Right atrium auricular region (tissue), 2 donors: Measurements from ENCODE around the gene ANKRD6. TPM values are rescaled to one million over a fixed set of nuclear protein-coding genes. Genes with fewer than 3 reads are reported as not detected.

Experiments used
- DNase-seq: peaks from one replicate; pipeline ENCODE4 v3.0.0-alpha.2; 2019; ENCODE audit warnings: low spot score
- H3K27ac ChIP-seq, 2 donors: fragments of 200-600 bp; sonication (generic); 1 replicate in 1 of 2; 2 replicates in 1 of 2; pipeline ENCODE4 v1.5.1; 2016 to 2019
- H3K27me3 ChIP-seq, 2 donors: fragments of 200-600 bp; sonication (generic); one replicate each; pipeline versions ENCODE4 v1.5.1 to v1.6.0; 2017 to 2019
- H3K36me3 ChIP-seq: fragments of 200-600 bp; sonication (generic); one replicate; pipeline ENCODE4 v1.5.1; 2016
- H3K4me1 ChIP-seq, 2 donors: fragments of 200-600 bp; sonication (generic); one replicate each; pipeline versions ENCODE4 v1.5.1 to v1.6.0; 2017 to 2019
- H3K4me3 ChIP-seq, 2 donors: fragments of 200-600 bp; sonication (generic); 1 replicate in 1 of 2; 2 replicates in 1 of 2; pipeline ENCODE4 v1.5.1; 2017 to 2019; ENCODE audit warnings: mild to moderate bottlenecking in 1 of 2, moderate library complexity in 1 of 2
- H3K9me3 ChIP-seq, 2 donors: fragments of 200-600 bp; sonication (generic); one replicate each; pipeline ENCODE4 v1.5.1; 2019
- total RNA-seq, 2 donors: library from RNA; depleted of rRNA; stranded (reverse); fragments of >200 nt; gene quantifications; one replicate each; pipeline ENCODE4 v1.1.0, GENCODE V29; 2016
- TF ChIP-seq, protein P1 (sequence below), 2 donors: fragments of 200-600 bp; sonication (generic); IDR thresholded peaks; one replicate each; pipeline ENCODE4 v1.5.1; 2019; ENCODE audit warnings: antibody characterized with exemption in 2 of 2

ANKRD6 gene
- total RNA-seq, 2 donors from 2014 or later = 9.2 to 12.3 TPM

DNA sequence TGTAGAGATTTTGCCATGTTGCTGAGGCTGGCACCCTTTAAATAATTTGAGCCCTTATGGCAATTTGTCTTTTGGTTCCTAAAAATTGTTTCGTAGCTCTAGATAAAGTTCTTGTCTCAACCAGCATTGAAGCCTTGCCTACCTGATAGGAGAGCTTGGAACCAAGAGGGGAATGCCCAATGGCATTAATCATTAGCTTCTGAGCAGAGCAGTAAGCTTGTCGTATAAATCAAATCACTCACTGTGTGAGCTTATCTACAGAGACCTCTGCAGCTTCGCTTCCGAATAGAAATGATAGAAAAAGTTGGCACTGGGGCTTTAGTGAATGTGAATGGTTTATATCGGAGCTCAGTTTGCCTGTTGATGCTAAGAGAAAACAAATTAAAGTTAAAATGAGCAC lies 10.7 kb downstream of the ANKRD6 start:
- Histone ChIP-seq H3K27ac (no peak overlapping the region), H3K27me3 (no peaks in the 10 kb centered on the region), H3K4me3 (no peak overlapping the region), H3K9me3 (no peaks in the 10 kb centered on the region), H3K36me3 (no peaks in the 10 kb centered on the region), H3K4me1 (no peaks in the 10 kb centered on the region)
- TF ChIP-seq, protein P1, sequence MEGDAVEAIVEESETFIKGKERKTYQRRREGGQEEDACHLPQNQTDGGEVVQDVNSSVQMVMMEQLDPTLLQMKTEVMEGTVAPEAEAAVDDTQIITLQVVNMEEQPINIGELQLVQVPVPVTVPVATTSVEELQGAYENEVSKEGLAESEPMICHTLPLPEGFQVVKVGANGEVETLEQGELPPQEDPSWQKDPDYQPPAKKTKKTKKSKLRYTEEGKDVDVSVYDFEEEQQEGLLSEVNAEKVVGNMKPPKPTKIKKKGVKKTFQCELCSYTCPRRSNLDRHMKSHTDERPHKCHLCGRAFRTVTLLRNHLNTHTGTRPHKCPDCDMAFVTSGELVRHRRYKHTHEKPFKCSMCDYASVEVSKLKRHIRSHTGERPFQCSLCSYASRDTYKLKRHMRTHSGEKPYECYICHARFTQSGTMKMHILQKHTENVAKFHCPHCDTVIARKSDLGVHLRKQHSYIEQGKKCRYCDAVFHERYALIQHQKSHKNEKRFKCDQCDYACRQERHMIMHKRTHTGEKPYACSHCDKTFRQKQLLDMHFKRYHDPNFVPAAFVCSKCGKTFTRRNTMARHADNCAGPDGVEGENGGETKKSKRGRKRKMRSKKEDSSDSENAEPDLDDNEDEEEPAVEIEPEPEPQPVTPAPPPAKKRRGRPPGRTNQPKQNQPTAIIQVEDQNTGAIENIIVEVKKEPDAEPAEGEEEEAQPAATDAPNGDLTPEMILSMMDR (IDR thresholded peaks at IDR 0.05) = no peak
- no peak for DNase-seq

DNA sequence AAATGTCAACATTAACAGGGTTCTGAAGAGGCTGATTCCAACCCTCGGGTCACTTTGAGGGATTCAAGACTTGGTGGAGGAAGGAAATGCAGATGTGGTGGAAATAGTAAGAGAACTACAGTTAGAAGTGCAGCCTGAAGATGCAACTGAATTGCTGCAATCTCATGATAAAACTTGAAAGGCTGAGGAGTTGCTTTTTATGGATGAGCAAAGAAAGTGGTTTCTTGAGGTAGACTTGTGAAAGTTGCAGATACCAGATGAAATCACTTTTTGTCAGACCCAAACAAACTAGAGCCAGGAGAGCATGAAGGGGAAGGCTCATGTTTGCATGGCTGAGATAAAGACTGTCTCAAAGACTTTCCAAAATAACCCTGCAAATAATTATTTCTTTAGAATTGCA lies 16.2 kb downstream of the ANKRD6 start:
- TF ChIP-seq, protein P1 (IDR thresholded peaks at IDR 0.05) = no peak
- Histone ChIP-seq H3K27me3 (no peaks in the 10 kb centered on the region), H3K4me3 (no peak overlapping the region), H3K9me3 (no peaks in the 10 kb centered on the region), H3K4me1 (no peaks in the 10 kb centered on the region), H3K27ac (no peak overlapping the region), H3K36me3 (no peaks in the 10 kb centered on the region)
- no peak for DNase-seq

DNA sequence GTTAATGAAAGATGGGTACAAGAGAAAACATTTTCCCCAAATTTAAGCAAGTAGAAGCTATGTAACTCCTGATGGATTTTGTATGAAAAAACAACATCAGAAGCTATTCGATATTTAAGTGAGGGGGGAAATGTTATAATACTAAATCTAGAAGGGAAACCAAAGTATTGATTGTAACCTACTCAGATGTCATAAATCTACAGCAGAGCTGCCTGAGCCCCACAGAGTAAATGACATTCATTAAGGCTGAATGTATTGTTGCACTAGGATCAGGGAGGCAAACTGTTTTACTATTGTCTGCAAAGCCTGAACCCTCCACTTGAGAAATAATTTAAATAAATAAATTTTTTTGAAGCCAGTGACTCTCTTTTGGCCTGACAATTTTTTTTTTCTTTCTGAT lies 19.3 kb downstream of the ANKRD6 start:
- H3K4me3 ChIP-seq = no peak overlapping the region
- no peaks in the 10 kb centered on the region for H3K27me3 ChIP-seq
- no peaks in the 10 kb centered on the region for H3K36me3 ChIP-seq
- H3K9me3 ChIP-seq = no peaks in the 10 kb centered on the region
- H3K4me1 ChIP-seq = no peaks in the 10 kb centered on the region
- H3K27ac ChIP-seq = no peak overlapping the region
- DNase-seq = no peak
- TF ChIP-seq, protein P1 (IDR thresholded peaks at IDR 0.05) = no peak

DNA sequence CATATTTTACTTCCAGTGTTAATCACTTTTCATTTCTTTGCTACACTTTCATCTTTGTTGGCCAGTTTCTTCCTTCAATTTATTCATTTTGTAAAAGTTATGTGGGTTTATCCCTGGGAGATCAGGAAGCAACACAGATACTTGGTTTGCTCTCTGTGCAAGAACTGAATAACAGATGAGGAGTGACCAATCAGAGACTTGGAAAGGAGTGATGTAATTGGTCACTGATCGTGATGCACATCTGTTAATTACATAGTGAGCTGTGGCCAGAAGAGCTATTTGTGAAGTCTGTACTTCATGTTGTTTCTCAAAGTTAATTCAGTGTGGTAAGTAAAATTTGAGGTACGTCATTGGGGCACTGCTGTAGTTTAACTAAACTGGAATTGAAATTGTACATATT lies 21.3 kb downstream of the ANKRD6 start:
- no peak for DNase-seq
- Histone ChIP-seq H3K27me3 (no peaks in the 10 kb centered on the region), H3K36me3 (no peaks in the 10 kb centered on the region), H3K27ac (no peak overlapping the region), H3K9me3 (no peaks in the 10 kb centered on the region), H3K4me1 (no peaks in the 10 kb centered on the region), H3K4me3 (no peak overlapping the region)
- TF ChIP-seq, protein P1 (IDR thresholded peaks at IDR 0.05) = no peak

DNA sequence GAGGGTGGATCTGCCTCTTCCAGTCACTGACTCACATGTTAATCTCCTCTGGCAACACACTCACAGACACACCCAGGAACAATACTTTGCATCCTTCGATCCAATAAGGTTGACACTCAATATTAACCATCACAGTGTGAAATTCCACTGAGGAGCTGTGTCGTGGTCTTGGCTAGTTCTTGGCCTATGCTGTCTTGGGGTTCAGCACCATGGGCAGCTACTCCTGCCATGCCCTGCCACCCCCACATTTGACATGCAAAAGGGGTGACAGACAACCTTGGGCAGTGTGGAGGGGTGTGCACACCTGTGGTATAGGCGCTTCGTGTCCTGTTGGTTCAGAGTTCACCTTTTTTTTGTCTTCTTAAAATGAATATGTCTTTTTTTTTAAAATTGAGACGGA lies 25.8 kb downstream of the ANKRD6 start:
- H3K4me1 ChIP-seq = no peaks in the 10 kb centered on the region
- no peaks in the 10 kb centered on the region for H3K9me3 ChIP-seq
- TF ChIP-seq, protein P1 (IDR thresholded peaks at IDR 0.05) = no peak
- H3K27ac ChIP-seq = no peak overlapping the region
- H3K36me3 ChIP-seq = no peaks in the 10 kb centered on the region
- no peaks in the 10 kb centered on the region for H3K27me3 ChIP-seq
- DNase-seq = no peak
- no peak overlapping the region for H3K4me3 ChIP-seq

DNA sequence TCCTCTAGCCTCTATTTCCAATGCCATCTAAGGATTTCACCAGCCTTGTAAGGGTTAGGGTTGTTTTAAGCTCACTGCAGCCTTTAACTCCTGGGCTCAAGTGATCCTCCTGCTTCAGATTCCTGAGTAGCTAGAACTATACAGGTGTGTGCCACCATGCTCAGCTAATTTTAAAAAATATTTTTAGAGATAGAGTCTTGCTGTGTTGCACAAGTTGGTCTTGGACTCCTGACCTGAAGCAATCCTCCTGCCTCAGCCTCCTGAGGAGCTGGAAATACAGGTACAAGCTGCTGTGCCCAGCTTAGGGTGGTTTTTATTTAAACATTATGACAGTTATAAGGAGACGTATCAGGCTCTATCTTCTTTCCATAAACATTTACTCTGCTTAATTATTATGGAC lies 26.5 kb downstream of the ANKRD6 start:
- Histone ChIP-seq H3K9me3 (no peaks in the 10 kb centered on the region), H3K4me1 (peaks cover 0 to 6% of the 10 kb centered on the region in 2 donors), H3K27me3 (no peaks in the 10 kb centered on the region), H3K36me3 (no peaks in the 10 kb centered on the region), H3K4me3 (no peak overlapping the region), H3K27ac (no peak overlapping the region)
- no peak for DNase-seq
- TF ChIP-seq, protein P1 (IDR thresholded peaks at IDR 0.05) = no peak
